Fibroblast of mammary gland (primary cell): Measurements from ENCODE around the gene NAPB.

Experiments
- DNase-seq: peaks from one replicate; pipeline ENCODE4 v3.0.0-alpha.2; 2010; ENCODE audit warnings: low read depth
- H3K4me3 ChIP-seq: 2 replicates; pipeline ENCODE4 v1.5.1; 2011; ENCODE audit warnings: low read depth, mild to moderate bottlenecking, low read length, moderate library complexity; ENCODE audit not compliant: control insufficient read depth
- CTCF ChIP-seq: conservative IDR thresholded peaks from 2 replicates; pipeline ENCODE4 v1.5.1; 2011; ENCODE audit warnings: low read depth, low read length, inconsistent platforms; ENCODE audit not compliant: control insufficient read depth, insufficient read depth

The NAPB gene

GRCh38 chr20:23440004-23440403 lies 18.7 kb upstream of the NAPB start:
- no peak overlapping the region for H3K4me3 ChIP-seq
- TF ChIP-seq CTCF, result no peak
- no peak for DNase-seq

- TF ChIP-seq CTCF, result no peak
- DNase-seq, result no peak
- no peak overlapping the region for H3K4me3 ChIP-seq
These were observed 17.4 kb upstream of the NAPB start for GRCh38 chr20:23438661-23439060.

GRCh38 chr20:23437126-23437899 lies 16.0 kb upstream of the NAPB start:
- no peak overlapping the region for H3K4me3 ChIP-seq
- TF ChIP-seq CTCF, result no peak
- no peak for DNase-seq

- DNase-seq, result no peak
- no peak overlapping the region for H3K4me3 ChIP-seq
- no peak for TF ChIP-seq CTCF
These were observed 15.4 kb upstream of the NAPB start for GRCh38 chr20:23436681-23437080.

GRCh38 chr20:23435626-23436539 lies 14.6 kb upstream of the NAPB start:
- DNase-seq, result no peak
- H3K4me3 ChIP-seq, result no peak overlapping the region
- no peak for TF ChIP-seq CTCF

- no peak for DNase-seq
- no peak for TF ChIP-seq CTCF
- H3K4me3 ChIP-seq, result no peak overlapping the region
These were observed 13.4 kb upstream of the NAPB start for GRCh38 chr20:23434521-23435313.
